ENCODE measurements around the gene FGG. TPM values are rescaled to one million over a fixed set of nuclear protein-coding genes. Genes with fewer than 3 reads are reported as not detected.

Gene FGG
- total and polyA plus RNA-seq, 2 of the 13 experiments (the other 11 are each of a cell fraction or from before 2014, with no cell fraction given), result 1,037 to 2,423 TPM

- TF ChIP-seq CEBPZ (IDR thresholded peaks at IDR 0.05; ENCODE audit: low read length) (no peak), PHF21A (CRISPR knock-in tag; IDR thresholded peaks at IDR 0.05) (peak; percentile 90; the same call in 1 of the 2 replicates), SNAI1 (CRISPR knock-in tag; IDR thresholded peaks at IDR 0.05; ENCODE audit: borderline replicate concordance) (0 out of 2 replicates have a peak, but pooled peaks have one; percentile 79), KDM1A (CRISPR knock-in tag; IDR thresholded peaks at IDR 0.05) (0 out of 2 replicates have a peak, but pooled peaks have one; percentile 61), ZNF614 (CRISPR knock-in tag; IDR thresholded peaks at IDR 0.05; ENCODE audit: borderline replicate concordance) (peak; percentile 97), ZNF816 (CRISPR knock-in tag; IDR thresholded peaks at IDR 0.05; ENCODE audit: borderline replicate concordance) (peak; percentile 56; the same call in 1 of the 2 replicates), ZNF776 (CRISPR knock-in tag; IDR thresholded peaks at IDR 0.05) (no peak), ATF7 (IDR thresholded peaks at IDR 0.05) (no peak), ATF7 (CRISPR knock-in tag; IDR thresholded peaks at IDR 0.05) (no peak; the same call in 1 of the 2 replicates), GFI1 (CRISPR knock-in tag; IDR thresholded peaks at IDR 0.05; ENCODE audit: borderline replicate concordance) (peak; percentile 97), SOX6 (IDR thresholded peaks at IDR 0.05) (no peak), SOX6 (CRISPR knock-in tag; IDR thresholded peaks at IDR 0.05) (peak; percentile 100), EEA1 (CRISPR knock-in tag; IDR thresholded peaks at IDR 0.05; ENCODE audit: borderline replicate concordance) (no peak), PRPF4 (IDR thresholded peaks at IDR 0.05; ENCODE audit: low read depth, low read length, poor library complexity, severe bottlenecking) (no peak), ZNF770 (CRISPR knock-in tag; IDR thresholded peaks at IDR 0.05) (0 out of 2 replicates have a peak, but pooled peaks have one; percentile 26), SNAPC4 (CRISPR knock-in tag; IDR thresholded peaks at IDR 0.05) (peak; percentile 78; the same call in 1 of the 2 replicates), THAP8 (CRISPR knock-in tag; IDR thresholded peaks at IDR 0.05; ENCODE audit: borderline replicate concordance) (no peak), FOXC1 (CRISPR knock-in tag; IDR thresholded peaks at IDR 0.05; ENCODE audit: borderline replicate concordance) (0 out of 2 replicates have a peak, but pooled peaks have one; percentile 79)
Measured at GRCh38 chr4:154590329-154591006, 22.0 kb downstream of the FGG start, which contains the start of gene FGA (continued).

Measured in HepG2 (cell line).